Cardiac muscle cell (in vitro differentiated cells and primary cell): ENCODE measurements around the gene ZNF831. TPM values are rescaled to one million over a fixed set of nuclear protein-coding genes. Genes with fewer than 3 reads are reported as not detected.

Experiments used
- DNase-seq, 2 donors: peaks; one replicate each; pipeline versions ENCODE4 v3.0.0 to v3.0.0-alpha.2; 2010 to 2017; ENCODE audit warnings: low read depth in 1 of 2, low spot score in 1 of 2
- H3K27ac ChIP-seq: fragments of 200-600 bp; sonication (generic); 2 replicates; pipeline ENCODE4 v1.5.1; 2016
- H3K27me3 ChIP-seq: fragments of 200-600 bp; sonication (generic); 2 replicates; pipeline ENCODE4 v1.6.0; 2016; ENCODE audit warnings: control low read depth
- H3K36me3 ChIP-seq: fragments of 200-600 bp; sonication (generic); 2 replicates; pipeline ENCODE4 v1.5.1; 2016; ENCODE audit warnings: control low read depth
- H3K4me1 ChIP-seq: fragments of 200-600 bp; sonication (generic); 2 replicates; pipeline ENCODE4 v1.8.1; 2017; ENCODE audit warnings: low read depth, mild to moderate bottlenecking, mixed run types
- H3K4me3 ChIP-seq: fragments of 200-600 bp; sonication (generic); 2 replicates; pipeline ENCODE4 v1.5.1; 2016; ENCODE audit warnings: mild to moderate bottlenecking
- H3K9me3 ChIP-seq: fragments of 200-600 bp; sonication (generic); 2 replicates; pipeline ENCODE4 v1.5.1; 2017; ENCODE audit warnings: low read depth, mild to moderate bottlenecking, control low read depth
- polyA plus RNA-seq: library from polyadenylated mRNA; unstranded; fragments of >200 nt; fragmentation: Nextera tagmentation; extraction: Ambion mirVana; gene quantifications from 2 replicates; pipeline ENCODE4 v1.2.1, GENCODE V29; 2016
- total RNA-seq: library from RNA; depleted of rRNA; stranded (reverse); fragments of >200 nt; gene quantifications from 2 replicates; pipeline ENCODE4 v1.2.3, GENCODE V29; 2016
- TF ChIP-seq, protein P1 (sequence below): IDR thresholded peaks from 2 replicates; pipeline ENCODE4 v1.5.1; 2012; ENCODE audit warnings: low read depth, mild to moderate bottlenecking, low read length

Gene ZNF831
- total and polyA plus RNA-seq, 2 experiments from 2014 or later: not detected

DNA sequence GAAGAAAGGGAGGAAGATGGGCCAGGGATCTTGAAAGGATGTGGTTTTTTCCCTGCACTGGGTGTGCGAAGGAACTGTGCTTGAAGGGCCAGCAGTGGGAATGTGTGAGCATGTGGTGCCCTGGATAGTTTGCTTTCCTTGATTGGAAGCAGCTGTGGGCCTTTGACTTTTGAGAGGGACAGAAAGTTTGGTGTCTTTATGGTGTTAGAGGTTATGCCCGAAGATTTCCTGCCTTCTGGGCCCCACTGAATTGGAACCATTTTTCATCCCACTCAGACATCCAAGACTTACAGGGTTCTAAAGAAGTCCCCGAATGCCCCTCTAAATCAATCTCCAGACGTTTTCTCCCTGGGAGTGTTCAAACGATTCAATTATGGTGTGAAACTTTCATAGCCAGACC is 113.3 kb downstream of the ZNF831 start:
- TF ChIP-seq, protein P1, sequence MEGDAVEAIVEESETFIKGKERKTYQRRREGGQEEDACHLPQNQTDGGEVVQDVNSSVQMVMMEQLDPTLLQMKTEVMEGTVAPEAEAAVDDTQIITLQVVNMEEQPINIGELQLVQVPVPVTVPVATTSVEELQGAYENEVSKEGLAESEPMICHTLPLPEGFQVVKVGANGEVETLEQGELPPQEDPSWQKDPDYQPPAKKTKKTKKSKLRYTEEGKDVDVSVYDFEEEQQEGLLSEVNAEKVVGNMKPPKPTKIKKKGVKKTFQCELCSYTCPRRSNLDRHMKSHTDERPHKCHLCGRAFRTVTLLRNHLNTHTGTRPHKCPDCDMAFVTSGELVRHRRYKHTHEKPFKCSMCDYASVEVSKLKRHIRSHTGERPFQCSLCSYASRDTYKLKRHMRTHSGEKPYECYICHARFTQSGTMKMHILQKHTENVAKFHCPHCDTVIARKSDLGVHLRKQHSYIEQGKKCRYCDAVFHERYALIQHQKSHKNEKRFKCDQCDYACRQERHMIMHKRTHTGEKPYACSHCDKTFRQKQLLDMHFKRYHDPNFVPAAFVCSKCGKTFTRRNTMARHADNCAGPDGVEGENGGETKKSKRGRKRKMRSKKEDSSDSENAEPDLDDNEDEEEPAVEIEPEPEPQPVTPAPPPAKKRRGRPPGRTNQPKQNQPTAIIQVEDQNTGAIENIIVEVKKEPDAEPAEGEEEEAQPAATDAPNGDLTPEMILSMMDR: no peak
- H3K27me3 ChIP-seq: peaks cover 3% of the 10 kb centered on the region
- no peak overlapping the region for H3K4me3 ChIP-seq

DNA sequence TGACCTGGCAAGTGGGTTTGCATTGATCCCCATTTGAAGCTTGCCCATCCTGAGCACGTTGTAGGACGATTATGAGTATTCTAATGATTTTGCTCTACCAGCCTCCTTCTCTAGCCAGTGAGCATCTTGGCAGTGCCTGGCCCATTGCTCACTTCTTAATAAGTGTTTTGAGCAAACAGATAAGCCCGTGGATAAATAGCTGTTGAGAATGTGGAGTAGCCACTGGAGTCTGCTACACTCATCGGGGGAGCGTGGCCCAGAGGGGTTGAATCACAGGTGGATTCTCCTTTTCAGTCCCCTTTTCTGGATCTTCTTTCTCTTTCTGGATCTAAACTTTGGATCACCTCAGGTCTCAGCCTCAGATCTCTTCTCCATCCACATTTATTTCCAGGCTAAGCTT is 120.8 kb downstream of the ZNF831 start:
- TF ChIP-seq, protein P1: no peak
- DNase-seq: no peak
- H3K9me3 ChIP-seq: no peaks in the 10 kb centered on the region
- H3K4me3 ChIP-seq: no peak overlapping the region
- no peaks in the 10 kb centered on the region for H3K36me3 ChIP-seq
- no peaks in the 10 kb centered on the region for H3K4me1 ChIP-seq
- peaks cover 7% of the 10 kb centered on the region for H3K27me3 ChIP-seq
- no peak overlapping the region for H3K27ac ChIP-seq

More for the DNA sequence above, 113.3 kb downstream of the ZNF831 start:
- Histone ChIP-seq H3K27ac (no peak overlapping the region), H3K36me3 (no peaks in the 10 kb centered on the region), H3K9me3 (no peaks in the 10 kb centered on the region), H3K4me1 (no peaks in the 10 kb centered on the region)
- DNase-seq: no peak

DNA sequence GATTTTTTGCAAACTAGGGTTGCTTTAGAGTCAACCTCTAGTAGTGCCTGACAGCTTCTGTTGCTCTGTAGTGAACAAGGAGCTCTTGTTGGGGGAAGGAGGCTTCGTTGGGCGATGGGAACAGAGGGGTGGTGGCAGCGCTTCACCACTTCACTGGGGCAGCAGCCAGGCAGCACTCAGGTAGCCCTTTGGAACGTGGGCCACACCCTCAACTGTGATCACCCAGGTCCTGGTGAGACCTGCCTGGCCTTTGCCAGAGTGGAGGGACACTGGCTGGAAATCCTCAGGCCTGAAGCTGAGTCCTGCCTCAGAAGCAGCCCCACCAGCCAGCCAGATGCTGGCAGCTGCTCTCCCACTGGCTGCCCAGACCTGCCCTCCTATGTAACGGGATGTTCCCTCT is 126.4 kb downstream of the ZNF831 start:
- Histone ChIP-seq H3K9me3 (no peaks in the 10 kb centered on the region), H3K4me3 (no peak overlapping the region), H3K36me3 (no peaks in the 10 kb centered on the region), H3K27me3 (peaks cover 46% of the 10 kb centered on the region), H3K4me1 (no peaks in the 10 kb centered on the region), H3K27ac (no peak overlapping the region)
- DNase-seq: no peak
- TF ChIP-seq, protein P1: no peak

DNA sequence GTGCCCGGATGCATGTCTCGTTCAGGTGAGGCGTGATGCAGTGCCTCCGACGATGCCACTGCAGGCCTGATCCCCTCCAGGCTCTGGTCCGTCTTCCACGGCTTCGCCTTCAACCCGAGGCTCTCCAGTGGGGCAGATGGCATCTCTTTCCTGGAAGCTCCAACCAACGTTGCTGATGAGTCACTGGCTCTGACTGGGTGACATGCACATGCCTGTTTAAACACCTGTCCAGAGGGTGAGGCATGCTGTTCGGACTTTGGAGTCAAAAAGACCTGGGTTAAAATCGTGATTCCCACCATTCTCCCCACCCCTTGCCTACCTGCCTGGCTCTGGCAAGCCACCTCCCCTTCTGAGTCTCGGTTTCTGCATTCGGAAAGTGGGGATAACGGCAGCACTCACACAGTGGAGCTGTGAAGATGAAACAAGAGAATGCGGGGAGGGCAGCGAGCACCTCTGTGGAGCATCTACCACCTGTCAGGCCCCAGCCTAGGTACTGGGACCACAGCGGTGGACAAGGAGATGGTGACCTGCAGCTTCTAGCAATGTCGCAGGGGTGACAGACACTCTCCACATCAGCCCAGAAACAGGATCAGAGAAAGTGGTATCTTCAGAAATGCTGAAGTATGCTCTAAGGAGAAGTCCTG is 128.2 kb downstream of the ZNF831 start:
- TF ChIP-seq, protein P1: no peak
- Histone ChIP-seq H3K4me3 (no peak overlapping the region), H3K9me3 (no peaks in the 10 kb centered on the region), H3K27ac (no peak overlapping the region), H3K27me3 (peaks cover 62% of the 10 kb centered on the region), H3K36me3 (no peaks in the 10 kb centered on the region), H3K4me1 (no peaks in the 10 kb centered on the region)
- DNase-seq: no peak

DNA sequence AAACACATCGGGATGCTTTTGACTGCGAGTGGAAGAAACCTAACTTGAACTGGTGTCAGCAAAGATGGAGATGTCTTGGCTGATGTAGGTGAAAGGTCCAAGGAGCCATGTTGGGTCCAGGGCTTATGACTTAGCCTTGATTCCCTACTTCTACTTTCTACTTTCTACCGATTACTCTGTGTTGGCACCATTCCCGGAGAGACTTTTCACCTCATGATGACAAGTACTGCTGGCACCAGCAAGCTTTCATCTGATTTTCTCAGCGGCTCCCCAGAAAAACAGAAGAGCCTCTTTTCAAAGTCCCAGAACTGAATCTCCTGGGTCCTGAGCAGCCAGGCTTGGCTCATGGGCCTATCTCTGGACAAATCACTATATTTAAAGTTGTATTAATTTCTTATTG is 131.9 kb downstream of the ZNF831 start:
- TF ChIP-seq, protein P1: no peak
- DNase-seq: no peak
- Histone ChIP-seq H3K4me3 (no peak overlapping the region), H3K9me3 (no peaks in the 10 kb centered on the region), H3K27ac (no peak overlapping the region), H3K36me3 (no peaks in the 10 kb centered on the region), H3K27me3 (peaks cover 85% of the 10 kb centered on the region), H3K4me1 (no peaks in the 10 kb centered on the region)
